ENCODE measurements around the gene MLLT3.
A peak's percentile ranks its signal among the peaks of the same experiment; 100 is the strongest.

MLLT3 gene

GRCh38 chr9:20377790-20378189, 244.5 kb downstream of the MLLT3 start:
- no peak for DNase-seq (ENCODE audit: low read depth)

GRCh38 chr9:20376731-20377375, 245.4 kb downstream of the MLLT3 start:
- DNase-seq (ENCODE audit: low read depth), result no peak

GRCh38 chr9:20376042-20376441, 246.3 kb downstream of the MLLT3 start:
- DNase-seq (ENCODE audit: low read depth), result no peak

GRCh38 chr9:20373263-20373662, 249.0 kb downstream of the MLLT3 start:
- no peak for DNase-seq (ENCODE audit: low read depth)

- no peak for DNase-seq (ENCODE audit: low read depth)
These were observed 252.9 kb downstream of the MLLT3 start for GRCh38 chr9:20369391-20369790.

GRCh38 chr9:20367855-20368254, 254.4 kb downstream of the MLLT3 start:
- DNase-seq (ENCODE audit: low read depth), result no peak

GRCh38 chr9:20364959-20365358, 257.3 kb downstream of the MLLT3 start:
- DNase-seq (ENCODE audit: low read depth), result no peak

- DNase-seq (ENCODE audit: low read depth), result no peak
These were observed 259.1 kb downstream of the MLLT3 start for GRCh38 chr9:20363233-20363632.

GRCh38 chr9:20361656-20362570, 260.4 kb downstream of the MLLT3 start:
- DNase-seq (ENCODE audit: low read depth), result no peak

- no peak for DNase-seq (ENCODE audit: low read depth)
These were observed 261.1 kb downstream of the MLLT3 start for GRCh38 chr9:20361229-20361628.

- DNase-seq (ENCODE audit: low read depth), result no peak
These were observed 264.1 kb downstream of the MLLT3 start for GRCh38 chr9:20358207-20358606.

- no peak for DNase-seq (ENCODE audit: low read depth)
These were observed 265.3 kb downstream of the MLLT3 start for GRCh38 chr9:20357037-20357432.

GRCh38 chr9:20356403-20357036, 265.8 kb downstream of the MLLT3 start:
- DNase-seq (ENCODE audit: low read depth), result peak; percentile 27

- DNase-seq (ENCODE audit: low read depth), result peak; percentile 19
These were observed 267.3 kb downstream of the MLLT3 start for GRCh38 chr9:20355022-20355421.

GRCh38 chr9:20353931-20354652, 268.2 kb downstream of the MLLT3 start:
- DNase-seq (ENCODE audit: low read depth), result no peak

GRCh38 chr9:20353524-20353923, 268.8 kb downstream of the MLLT3 start:
- no peak for DNase-seq (ENCODE audit: low read depth)

- DNase-seq (ENCODE audit: low read depth), result no peak
These were observed 269.7 kb downstream of the MLLT3 start for GRCh38 chr9:20352591-20352990.

- no peak for DNase-seq (ENCODE audit: low read depth)
These were observed 270.6 kb downstream of the MLLT3 start for GRCh38 chr9:20351715-20352114.

- DNase-seq (ENCODE audit: low read depth), result no peak
These were observed 272.7 kb downstream of the MLLT3 start for GRCh38 chr9:20349568-20349967.

- no peak for DNase-seq (ENCODE audit: low read depth)
These were observed 279.0 kb downstream of the MLLT3 start for GRCh38 chr9:20343325-20343724.

- DNase-seq (ENCODE audit: low read depth), result no peak
These were observed 281.8 kb downstream of the MLLT3 start for GRCh38 chr9:20340511-20340861.

- DNase-seq (ENCODE audit: low read depth), result no peak
These were observed 286.5 kb downstream of the MLLT3 start for GRCh38 chr9:20335668-20336332.
